Colonic mucosa (tissue), 4 donors: ENCODE results near the gene PTPRM. TPM values are rescaled to one million over a fixed set of nuclear protein-coding genes. Genes with fewer than 3 reads are reported as not detected.

Source experiments
- DNase-seq: peaks from one replicate; pipeline ENCODE4 v3.0.0-alpha.2; 2020
- H3K27ac ChIP-seq: fragments of 200-600 bp; one replicate; pipeline ENCODE4 v1.8.0; 2021
- H3K27me3 ChIP-seq: fragments of 200-600 bp; one replicate; pipeline ENCODE4 v1.8.0; 2021
- H3K36me3 ChIP-seq: fragments of 200-600 bp; one replicate; pipeline ENCODE4 v1.8.0; 2021
- H3K4me1 ChIP-seq: fragments of 200-600 bp; one replicate; pipeline ENCODE4 v1.8.0; 2021; ENCODE audit warnings: mild to moderate bottlenecking
- H3K4me3 ChIP-seq: fragments of 200-600 bp; one replicate; pipeline ENCODE4 v1.8.0; 2021
- H3K9ac ChIP-seq, 2 donors: one replicate each; pipeline ENCODE4 v1.7.0; 2013; ENCODE audit warnings: control low read depth in 2 of 2, low read depth in 2 of 2, low read length in 2 of 2
- H3K9me3 ChIP-seq: fragments of 200-600 bp; one replicate; pipeline ENCODE4 v1.8.0; 2021
- CTCF ChIP-seq: fragments of 200-600 bp; IDR thresholded peaks from one replicate; pipeline ENCODE4 v1.8.0; 2022; ENCODE audit warnings: antibody characterized with exemption, mild to moderate bottlenecking
- intact Hi-C: fragments of 100-400 bp; cut with DNase I; formaldehyde crosslinking; loops from one replicate; pipeline ENCODE4 v1.14.1; 2022
- total RNA-seq, 2 donors: library from RNA; stranded (reverse); fragmentation: NEBNext Ultra II Directional in 1 of 2; extraction: Animal tissue kit (Norgen Biotek cat#: 25700) in 1 of 2; gene quantifications; one replicate each; pipeline ENCODE4 v1.2.1, GENCODE V29; 2021
- donor health status: healthy.
- donor health status: DM: no; HTN: no; CAD: no.
- donor health status: DM: no; HTN: no; CAD: no.

The PTPRM gene
- total RNA-seq, 2 donors from 2014 or later: 8.1 to 13.9 TPM

DNA sequence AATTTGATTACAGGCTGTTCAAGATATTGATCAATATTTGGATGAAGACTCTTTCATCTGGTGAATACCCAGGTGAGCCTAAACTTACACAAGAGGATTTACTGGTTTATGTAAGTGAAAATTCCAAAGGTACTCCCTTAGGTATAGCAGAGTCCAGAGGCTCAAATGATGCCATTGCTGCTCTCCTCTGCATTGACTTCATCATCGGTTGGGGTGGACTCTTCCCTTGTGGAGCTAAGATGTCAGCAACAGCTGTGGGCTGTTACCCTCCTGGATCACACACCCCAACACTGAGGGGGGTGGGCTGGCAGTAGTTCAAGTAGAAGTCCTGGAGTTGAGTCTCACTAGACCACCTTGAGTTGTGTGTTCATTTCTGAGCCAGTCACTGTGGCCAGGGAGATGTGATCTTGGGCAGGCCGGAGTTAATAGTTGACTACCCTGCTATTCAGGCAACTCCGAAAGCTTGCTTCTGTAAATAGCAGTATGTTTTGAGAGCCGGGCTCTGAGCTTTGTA lies 236.9 kb downstream of the PTPRM start:
- intact Hi-C loops: no loop called here
- Histone ChIP-seq H3K27me3 (no peaks in the 10 kb centered on the region), H3K9ac (no peak overlapping the region), H3K27ac (no peak overlapping the region), H3K4me1 (no peaks in the 10 kb centered on the region), H3K4me3 (no peak overlapping the region), H3K36me3 (no peaks in the 10 kb centered on the region), H3K9me3 (no peaks in the 10 kb centered on the region)
- no peak for DNase-seq
- TF ChIP-seq CTCF: no peak

GRCh38 chr18:7805096-7805495 lies 238.0 kb downstream of the PTPRM start:
- Histone ChIP-seq H3K9me3 (no peaks in the 10 kb centered on the region), H3K9ac (no peak overlapping the region), H3K36me3 (no peaks in the 10 kb centered on the region), H3K4me1 (no peaks in the 10 kb centered on the region), H3K27me3 (no peaks in the 10 kb centered on the region), H3K27ac (no peak overlapping the region), H3K4me3 (no peak overlapping the region)
- no peak for DNase-seq
- intact Hi-C loops: no loop called here
- TF ChIP-seq CTCF: no peak

GRCh38 chr18:7805880-7806279 lies 238.8 kb downstream of the PTPRM start:
- Histone ChIP-seq H3K36me3 (no peaks in the 10 kb centered on the region), H3K4me3 (no peak overlapping the region), H3K4me1 (no peaks in the 10 kb centered on the region), H3K27me3 (no peaks in the 10 kb centered on the region), H3K27ac (no peak overlapping the region), H3K9me3 (no peaks in the 10 kb centered on the region), H3K9ac (no peak overlapping the region)
- TF ChIP-seq CTCF: no peak
- intact Hi-C loops: no loop called here
- DNase-seq: no peak

GRCh38 chr18:7807936-7808453 lies 240.9 kb downstream of the PTPRM start:
- Histone ChIP-seq H3K36me3 (no peaks in the 10 kb centered on the region), H3K4me3 (no peak overlapping the region), H3K4me1 (no peaks in the 10 kb centered on the region), H3K27ac (no peak overlapping the region), H3K27me3 (no peaks in the 10 kb centered on the region), H3K9me3 (no peaks in the 10 kb centered on the region), H3K9ac (no peak overlapping the region)
- TF ChIP-seq CTCF: no peak
- intact Hi-C loops: no loop called here
- no peak for DNase-seq

- intact Hi-C loops: no loop called here
- DNase-seq: no peak
- no peaks in the 10 kb centered on the region for H3K4me1 ChIP-seq
- no peak overlapping the region for H3K27ac ChIP-seq
- H3K9me3 ChIP-seq: no peaks in the 10 kb centered on the region
- no peak overlapping the region for H3K4me3 ChIP-seq
- H3K9ac ChIP-seq: no peak overlapping the region
- no peak for TF ChIP-seq CTCF
- H3K36me3 ChIP-seq: no peaks in the 10 kb centered on the region
- H3K27me3 ChIP-seq: no peaks in the 10 kb centered on the region
These were observed 241.9 kb downstream of the PTPRM start for GRCh38 chr18:7808992-7809391.
